ENCODE measurements around the gene LRRC4C. TPM values are rescaled to one million over a fixed set of nuclear protein-coding genes. Genes with fewer than 3 reads are reported as not detected.

Gene LRRC4C
- total and polyA plus RNA-seq, 11 donors = 0.08 to 1.2 (median 0.48) TPM; not detected in 1

DNA sequence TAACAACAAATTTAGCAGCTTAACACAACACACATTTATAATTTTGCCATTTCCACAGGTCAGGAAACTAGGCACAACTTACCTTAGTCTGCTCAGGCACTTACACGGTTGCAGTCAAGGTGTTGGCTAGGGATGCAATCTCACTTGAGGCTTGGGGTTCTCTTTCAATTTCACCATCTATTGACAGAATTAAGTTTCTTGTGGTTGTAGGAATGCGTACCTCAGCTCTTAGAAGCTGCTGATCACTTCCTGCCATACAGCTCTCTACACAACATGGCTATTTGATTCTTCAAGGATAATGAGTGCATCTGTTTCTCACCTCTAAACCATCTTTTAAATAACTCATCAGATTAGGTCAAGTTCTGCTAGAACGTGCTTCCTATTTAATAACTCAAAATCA, 968.1 kb downstream of the LRRC4C start:
- TF ChIP-seq POLR2A (IDR thresholded peaks at IDR 0.05) = no peak
- TF ChIP-seq, protein P1, sequence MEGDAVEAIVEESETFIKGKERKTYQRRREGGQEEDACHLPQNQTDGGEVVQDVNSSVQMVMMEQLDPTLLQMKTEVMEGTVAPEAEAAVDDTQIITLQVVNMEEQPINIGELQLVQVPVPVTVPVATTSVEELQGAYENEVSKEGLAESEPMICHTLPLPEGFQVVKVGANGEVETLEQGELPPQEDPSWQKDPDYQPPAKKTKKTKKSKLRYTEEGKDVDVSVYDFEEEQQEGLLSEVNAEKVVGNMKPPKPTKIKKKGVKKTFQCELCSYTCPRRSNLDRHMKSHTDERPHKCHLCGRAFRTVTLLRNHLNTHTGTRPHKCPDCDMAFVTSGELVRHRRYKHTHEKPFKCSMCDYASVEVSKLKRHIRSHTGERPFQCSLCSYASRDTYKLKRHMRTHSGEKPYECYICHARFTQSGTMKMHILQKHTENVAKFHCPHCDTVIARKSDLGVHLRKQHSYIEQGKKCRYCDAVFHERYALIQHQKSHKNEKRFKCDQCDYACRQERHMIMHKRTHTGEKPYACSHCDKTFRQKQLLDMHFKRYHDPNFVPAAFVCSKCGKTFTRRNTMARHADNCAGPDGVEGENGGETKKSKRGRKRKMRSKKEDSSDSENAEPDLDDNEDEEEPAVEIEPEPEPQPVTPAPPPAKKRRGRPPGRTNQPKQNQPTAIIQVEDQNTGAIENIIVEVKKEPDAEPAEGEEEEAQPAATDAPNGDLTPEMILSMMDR (IDR thresholded peaks at IDR 0.05) = no peak
- DNase-seq = no peak
- no peak overlapping the region for H3K4me3 ChIP-seq

DNA sequence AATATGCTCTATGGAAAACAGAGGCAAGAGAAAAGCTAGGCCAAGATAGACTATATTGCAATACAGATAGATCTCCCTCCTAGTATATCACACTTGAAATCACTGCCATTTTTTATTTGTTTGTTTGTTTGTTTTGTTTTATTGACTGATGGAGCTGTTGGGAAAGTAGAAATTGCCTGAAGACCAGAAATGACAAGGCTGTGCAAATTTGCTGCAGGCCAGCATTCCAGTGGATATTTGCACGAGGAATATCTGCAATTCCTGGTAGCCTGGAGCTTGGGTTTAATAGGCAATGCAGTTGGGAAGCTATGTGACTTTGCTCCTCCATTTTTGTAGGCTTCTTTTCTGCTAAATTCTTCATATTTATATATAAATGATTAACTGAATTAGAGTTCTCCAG, 991.7 kb downstream of the LRRC4C start:
- ATAC-seq = no peak
- 18 to 39% (median 28%) methylated on average over 1 of the region's 1 CpG for WGBS, 4 donors
- DNase-seq = no peak
- Histone ChIP-seq H3K4me1 (no peaks in the 10 kb centered on the region), H3K4me3 (no peak overlapping the region), H3K27me3 (no peaks in the 10 kb centered on the region), H3K27ac (no peak overlapping the region), H3K36me3 (no peaks in the 10 kb centered on the region), H3K9me3 (peaks cover 0 to 3% (median 0%) of the 10 kb centered on the region in 12 donors)
- TF ChIP-seq, protein P1 (IDR thresholded peaks at IDR 0.05) = no peak
- no peak for TF ChIP-seq POLR2A (IDR thresholded peaks at IDR 0.05)
- intact Hi-C loops (cut with DNase I) = no loop called here

More for the DNA sequence above, 968.1 kb downstream of the LRRC4C start:
- Histone ChIP-seq H3K9me3 (peaks cover 0 to 6% (median 0%) of the 10 kb centered on the region in 12 donors), H3K4me1 (no peaks in the 10 kb centered on the region), H3K27ac (no peak overlapping the region), H3K36me3 (no peaks in the 10 kb centered on the region), H3K27me3 (no peaks in the 10 kb centered on the region)
- intact Hi-C loops (cut with DNase I) = no loop called here
- ATAC-seq = no peak
- WGBS, 4 donors = 69 to 74% (median 70%) methylated on average over 3 of the region's 3 CpGs

DNA sequence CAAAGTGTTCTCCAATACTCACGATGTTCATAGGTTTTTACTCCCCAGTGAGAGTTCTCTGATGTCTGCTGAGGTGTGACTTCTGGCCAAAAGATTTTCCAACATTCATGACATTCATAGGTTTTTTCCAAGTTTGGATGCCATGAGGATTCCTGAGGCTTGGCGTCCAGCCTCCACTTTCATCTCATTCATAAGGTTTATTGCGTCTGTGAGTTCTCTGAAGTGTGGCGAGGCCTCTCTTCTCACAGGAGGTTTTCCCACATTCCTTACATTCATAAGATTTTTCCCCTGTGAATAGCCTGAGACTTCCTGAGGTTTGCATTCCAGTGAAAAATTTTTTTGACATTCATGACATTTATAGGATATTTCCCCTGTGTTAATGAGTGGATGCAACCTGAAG, 1014.1 kb downstream of the LRRC4C start:
- no peak for DNase-seq
- H3K27me3 ChIP-seq = no peaks in the 10 kb centered on the region
- intact Hi-C loops (cut with DNase I) = no loop called here
- H3K36me3 ChIP-seq = no peaks in the 10 kb centered on the region
- H3K4me1 ChIP-seq = no peaks in the 10 kb centered on the region
- H3K4me3 ChIP-seq = no peak overlapping the region
- no peak for ATAC-seq
- peaks cover 0 to 31% (median 12%) of the 10 kb centered on the region in 12 donors for H3K9me3 ChIP-seq
- no peak for TF ChIP-seq POLR2A (IDR thresholded peaks at IDR 0.05)
- TF ChIP-seq, protein P1 (IDR thresholded peaks at IDR 0.05) = no peak
- WGBS, 4 donors = 63 to 73% (median 71%) methylated on average over 4 of the region's 4 CpGs
- no peak overlapping the region for H3K27ac ChIP-seq

DNA sequence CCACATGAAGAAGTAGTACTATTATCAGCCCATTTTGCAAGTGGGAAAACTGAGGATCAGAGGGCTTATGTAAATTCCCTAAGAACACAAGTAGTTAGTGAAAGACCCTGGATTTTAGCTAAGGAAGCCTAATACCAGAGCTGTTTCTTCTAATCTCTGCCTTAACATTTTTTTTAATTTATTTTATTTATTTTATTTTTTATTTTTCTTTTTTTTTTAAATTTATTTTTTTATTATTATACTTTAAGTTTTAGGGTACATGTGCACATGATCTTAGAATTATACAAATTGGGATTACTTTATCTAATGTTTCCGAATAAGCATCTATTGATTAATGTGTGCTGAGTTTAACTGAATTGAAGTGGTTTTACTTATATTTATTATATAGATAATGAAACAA, 1015.3 kb downstream of the LRRC4C start:
- Histone ChIP-seq H3K27me3 (no peaks in the 10 kb centered on the region), H3K9me3 (peaks cover 0 to 31% (median 12%) of the 10 kb centered on the region in 12 donors), H3K4me1 (no peaks in the 10 kb centered on the region), H3K36me3 (no peaks in the 10 kb centered on the region), H3K4me3 (no peak overlapping the region), H3K27ac (no peak overlapping the region)
- ATAC-seq (no peak), DNase-seq (no peak)
- intact Hi-C loops (cut with DNase I) = no loop called here
- TF ChIP-seq, protein P1 (IDR thresholded peaks at IDR 0.05) = no peak
- no peak for TF ChIP-seq POLR2A (IDR thresholded peaks at IDR 0.05)
- WGBS, 4 donors = 85 to 89% (median 86%) methylated on average over 1 of the region's 1 CpG

Data from heart left ventricle (tissue), 16 donors.